Bronchial epithelial cell (primary cell): Measurements from ENCODE around the gene ARHGAP9. TPM values are rescaled to one million over a fixed set of nuclear protein-coding genes. Genes with fewer than 3 reads are reported as not detected.
"Not testable (repeated sequence)": the region's sequence is repeated elsewhere in the genome, so short reads cannot be mapped to it uniquely, and the experiment has no call there.

Experiments
- DNase-seq: peaks from one replicate; pipeline ENCODE4 v3.0.0-alpha.2; 2010; ENCODE audit warnings: low read depth
- FAIRE-seq: peaks from 2 replicates; lab custom pipeline; 2011; peaks lifted over from hg19 to GRCh38; lab: Jason Lieb, UNC
- H3K27me3 ChIP-seq: 2 replicates; pipeline ENCODE4 v1.5.1; 2011; ENCODE audit warnings: low read length; ENCODE audit not compliant: control insufficient read depth, insufficient read depth
- H3K36me3 ChIP-seq: 2 replicates; pipeline ENCODE4 v1.5.1; 2011; ENCODE audit warnings: low read length; ENCODE audit not compliant: control insufficient read depth, insufficient read depth
- H3K4me3 ChIP-seq: 2 replicates; pipeline ENCODE4 v1.5.1; 2011; ENCODE audit warnings: mild to moderate bottlenecking, low read depth, low read length, control low read depth
- total RNA-seq: library from RNA; depleted of rRNA; stranded (reverse); fragments of >200 nt; gene quantifications from 2 replicates; pipeline ENCODE4 v1.2.1, GENCODE V29; 2014
- TF ChIP-seq, protein P1 (sequence below): IDR thresholded peaks from 2 replicates; pipeline ENCODE4 v1.5.1; 2011; ENCODE audit warnings: mild to moderate bottlenecking, moderate library complexity, low read length, control low read depth, inconsistent platforms; ENCODE audit not compliant: insufficient read depth, severe bottlenecking

Gene ARHGAP9
- total RNA-seq, 1 donor from 2014 or later = not detected

DNA sequence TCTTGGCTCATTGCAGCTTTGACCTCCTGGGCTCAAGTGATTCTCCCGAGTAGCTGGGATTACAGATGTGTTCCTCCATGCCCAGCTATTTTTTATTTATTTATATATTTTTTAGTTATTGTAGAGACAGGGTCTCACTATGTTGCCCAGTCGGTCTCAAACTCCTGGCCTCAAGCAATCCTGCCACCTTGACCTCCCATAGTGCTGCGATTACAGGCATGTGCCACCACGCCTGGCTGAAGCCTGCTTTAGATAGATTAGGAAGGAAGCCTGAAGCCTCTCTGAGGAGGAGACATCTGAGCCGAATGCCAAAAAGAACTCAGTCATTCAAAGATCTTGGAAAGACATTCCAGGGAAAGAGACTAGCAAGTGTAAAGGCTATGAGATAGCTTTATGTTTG, 34.9 kb downstream of the ARHGAP9 start:
- no peak for FAIRE-seq
- TF ChIP-seq, protein P1, sequence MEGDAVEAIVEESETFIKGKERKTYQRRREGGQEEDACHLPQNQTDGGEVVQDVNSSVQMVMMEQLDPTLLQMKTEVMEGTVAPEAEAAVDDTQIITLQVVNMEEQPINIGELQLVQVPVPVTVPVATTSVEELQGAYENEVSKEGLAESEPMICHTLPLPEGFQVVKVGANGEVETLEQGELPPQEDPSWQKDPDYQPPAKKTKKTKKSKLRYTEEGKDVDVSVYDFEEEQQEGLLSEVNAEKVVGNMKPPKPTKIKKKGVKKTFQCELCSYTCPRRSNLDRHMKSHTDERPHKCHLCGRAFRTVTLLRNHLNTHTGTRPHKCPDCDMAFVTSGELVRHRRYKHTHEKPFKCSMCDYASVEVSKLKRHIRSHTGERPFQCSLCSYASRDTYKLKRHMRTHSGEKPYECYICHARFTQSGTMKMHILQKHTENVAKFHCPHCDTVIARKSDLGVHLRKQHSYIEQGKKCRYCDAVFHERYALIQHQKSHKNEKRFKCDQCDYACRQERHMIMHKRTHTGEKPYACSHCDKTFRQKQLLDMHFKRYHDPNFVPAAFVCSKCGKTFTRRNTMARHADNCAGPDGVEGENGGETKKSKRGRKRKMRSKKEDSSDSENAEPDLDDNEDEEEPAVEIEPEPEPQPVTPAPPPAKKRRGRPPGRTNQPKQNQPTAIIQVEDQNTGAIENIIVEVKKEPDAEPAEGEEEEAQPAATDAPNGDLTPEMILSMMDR = no peak

DNA sequence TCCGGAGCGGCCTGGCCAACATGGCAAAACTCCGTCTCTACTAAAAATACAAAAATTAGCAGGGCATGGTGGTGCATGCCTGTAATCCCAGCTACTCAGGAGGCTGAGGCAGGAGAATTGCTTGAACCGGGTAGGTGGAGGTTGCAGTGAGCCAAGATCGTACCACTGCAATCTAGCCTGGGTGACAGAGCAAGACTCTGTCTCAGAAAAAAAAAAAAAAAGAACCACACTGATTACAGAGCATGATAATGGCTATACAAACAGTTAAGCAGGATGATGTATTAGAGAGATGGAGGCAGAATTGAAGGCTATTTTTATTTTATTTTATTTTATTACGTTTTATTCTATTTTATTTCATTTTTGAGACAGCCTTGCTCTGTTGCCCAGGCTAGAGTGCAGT, 35.3 kb downstream of the ARHGAP9 start:
- FAIRE-seq, H3K36me3 ChIP-seq, H3K27me3 ChIP-seq, DNase-seq, H3K4me3 ChIP-seq: not testable (repeated sequence)

More for the DNA sequence above, 34.9 kb downstream of the ARHGAP9 start:
- Histone ChIP-seq H3K4me3 (no peak overlapping the region), H3K36me3 (no peaks in the 10 kb centered on the region), H3K27me3 (no peaks in the 10 kb centered on the region)
- no peak for DNase-seq

DNA sequence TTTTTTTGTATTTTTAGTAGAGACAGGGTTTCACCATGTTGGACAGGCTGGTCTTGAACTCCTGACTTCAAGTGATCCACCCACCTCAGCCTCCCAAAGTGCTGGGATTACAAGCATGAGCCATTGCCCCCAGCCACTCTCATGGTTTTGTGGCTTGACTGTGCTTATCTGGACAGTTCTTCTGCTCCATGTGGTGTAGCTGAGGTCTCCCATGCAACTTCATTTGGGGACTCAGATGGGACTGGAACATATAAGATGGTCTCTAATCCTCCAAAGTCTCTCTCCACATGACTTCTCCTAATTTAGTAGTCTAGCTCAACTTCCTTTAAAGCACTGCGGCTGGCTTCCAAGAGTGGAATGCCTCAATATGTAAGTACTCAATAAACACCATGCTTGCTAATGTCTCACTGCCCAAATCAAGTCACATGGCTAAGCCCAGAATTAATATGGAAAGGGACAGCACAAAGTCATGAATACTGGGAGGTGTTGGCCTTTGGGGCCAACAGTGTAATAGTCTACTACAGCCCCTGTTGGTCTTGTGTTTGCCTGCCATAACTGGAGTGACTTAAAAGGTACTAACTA, 37.7 kb downstream of the ARHGAP9 start:
- Histone ChIP-seq H3K27me3 (no peaks in the 10 kb centered on the region), H3K36me3 (no peaks in the 10 kb centered on the region), H3K4me3 (no peak overlapping the region)
- TF ChIP-seq, protein P1 = no peak
- FAIRE-seq (no peak), DNase-seq (no peak)

DNA sequence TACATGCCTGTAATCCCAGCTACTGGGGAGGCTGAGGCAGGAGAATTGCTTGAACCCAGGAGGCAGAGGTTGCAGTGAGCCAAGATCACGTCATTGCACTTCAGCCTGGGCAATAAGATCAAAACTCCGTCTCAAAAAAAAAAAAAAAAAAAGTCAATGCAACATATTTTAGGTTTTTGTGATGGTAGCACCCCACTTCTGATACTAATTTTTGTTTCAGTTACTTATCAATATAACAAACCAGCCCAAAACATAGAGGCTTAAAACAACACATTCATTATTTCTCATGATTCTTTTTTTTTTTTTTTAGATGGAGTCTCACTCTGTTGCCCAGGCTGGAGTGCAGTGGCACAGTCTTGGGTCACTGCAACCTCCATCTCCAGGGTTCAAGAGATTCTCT, 38.3 kb downstream of the ARHGAP9 start:
- not testable (repeated sequence) for H3K36me3 ChIP-seq, H3K27me3 ChIP-seq, FAIRE-seq, DNase-seq, H3K4me3 ChIP-seq

DNA sequence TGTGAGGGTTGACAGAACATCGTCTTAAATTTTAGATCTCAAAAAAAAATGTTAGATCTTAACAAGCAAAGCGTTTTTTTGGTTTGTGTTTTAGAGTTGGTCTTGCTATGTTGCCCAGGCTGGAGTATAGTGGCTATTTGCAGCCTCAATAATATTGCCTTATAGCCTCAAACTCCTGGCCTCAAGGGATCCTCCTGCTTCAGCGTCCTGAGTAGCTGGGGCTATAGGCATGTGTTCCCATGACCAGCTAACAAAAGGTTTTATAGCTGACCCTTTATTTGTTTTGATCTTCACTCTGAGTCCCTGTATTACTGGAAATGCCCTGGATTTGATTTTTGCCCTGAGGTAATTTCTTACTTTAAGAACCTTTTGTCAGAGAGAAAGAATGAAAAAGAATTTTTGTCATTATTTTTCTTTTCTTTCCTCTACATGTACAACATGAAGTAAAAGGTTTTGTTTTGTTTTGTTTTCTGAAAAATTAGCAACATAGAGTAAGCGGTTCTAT, 39.9 kb downstream of the ARHGAP9 start:
- TF ChIP-seq, protein P1 = no peak
- DNase-seq (no peak), FAIRE-seq (no peak)
- no peaks in the 10 kb centered on the region for H3K36me3 ChIP-seq
- H3K27me3 ChIP-seq = no peaks in the 10 kb centered on the region
- no peak overlapping the region for H3K4me3 ChIP-seq

DNA sequence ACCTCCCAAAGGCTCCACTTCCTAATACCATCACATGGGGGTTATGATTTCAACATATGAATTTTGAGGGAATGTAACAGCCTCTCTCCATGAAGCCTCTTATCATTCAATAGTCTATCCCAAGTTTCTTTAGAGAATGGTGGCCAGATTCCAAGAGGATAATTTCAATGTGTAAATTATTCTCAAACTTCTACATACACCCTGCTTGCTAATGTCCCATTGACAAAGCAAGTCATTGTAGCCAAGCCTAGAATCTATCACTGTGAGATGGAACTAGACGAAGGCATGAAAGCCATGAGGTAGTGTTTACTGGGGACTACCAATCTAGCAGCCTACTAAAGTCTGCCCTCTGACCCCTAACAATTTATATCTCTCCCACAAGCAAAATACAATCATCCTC, 41.3 kb downstream of the ARHGAP9 start:
- TF ChIP-seq, protein P1 = no peak
- Histone ChIP-seq H3K27me3 (no peaks in the 10 kb centered on the region), H3K4me3 (no peak overlapping the region), H3K36me3 (no peaks in the 10 kb centered on the region)
- FAIRE-seq (no peak), DNase-seq (no peak)

DNA sequence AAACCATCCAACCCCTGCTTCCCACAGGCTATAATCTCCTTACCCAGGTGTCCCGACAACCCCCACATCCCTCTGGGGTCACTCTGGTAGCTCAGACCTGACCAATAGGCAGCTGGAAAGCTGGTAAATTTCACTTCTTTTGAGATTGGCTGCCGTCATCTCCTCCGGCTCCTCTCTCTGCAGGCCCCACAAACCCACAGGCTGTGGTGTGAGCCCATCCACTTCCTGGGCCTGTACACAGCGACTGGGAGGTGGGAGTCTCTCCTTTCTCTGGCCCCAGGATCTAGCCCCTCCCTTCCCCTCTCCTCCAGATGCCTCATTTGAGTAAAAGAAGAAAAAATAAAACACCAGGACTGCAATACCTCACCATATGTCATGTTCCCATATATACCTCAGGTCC, 44.4 kb downstream of the ARHGAP9 start:
- no peak for FAIRE-seq
- H3K4me3 ChIP-seq = no peak overlapping the region
- DNase-seq = no peak
- TF ChIP-seq, protein P1 = no peak
- H3K27me3 ChIP-seq = no peaks in the 10 kb centered on the region
- H3K36me3 ChIP-seq = no peaks in the 10 kb centered on the region
